ENCODE results near the gene E4F1.

DNA sequence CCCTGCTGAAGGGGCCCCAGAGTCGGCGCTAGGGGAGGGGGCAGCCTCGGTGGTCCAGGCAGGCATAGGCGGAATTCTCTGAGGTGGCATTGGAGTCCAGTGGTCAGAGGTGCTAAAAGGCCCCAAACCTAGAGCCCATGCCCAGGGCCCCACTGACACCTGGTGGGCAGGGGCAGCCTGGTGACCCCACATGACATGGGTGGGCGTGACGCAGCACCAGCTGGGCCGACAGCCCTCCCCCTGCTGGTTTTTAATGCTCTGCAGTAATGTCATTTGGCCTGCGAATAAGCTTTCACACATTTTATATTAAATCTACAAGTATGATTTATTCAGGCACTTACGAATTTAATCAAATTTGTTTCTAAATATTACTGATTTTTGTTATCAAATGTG, 46.7 kb downstream of the E4F1 start:
- no peak for TF ChIP-seq POLR2AphosphoS5 (IDR thresholded peaks at IDR 0.05)
- no peak for TF ChIP-seq CTCF (IDR thresholded peaks at IDR 0.05)
- no peak for TF ChIP-seq POLR2A (IDR thresholded peaks at IDR 0.05)
